ENCODE measurements around the gene APOBEC2. TPM values are rescaled to one million over a fixed set of nuclear protein-coding genes. Genes with fewer than 3 reads are reported as not detected.

The APOBEC2 gene
- total and polyA plus RNA-seq, 2 of the 13 experiments (the other 11 are each of a cell fraction or from before 2014, with no cell fraction given) = 0.09 TPM; not detected in 1

GRCh38 chr6:41022294-41022693 lies 30.7 kb upstream of the APOBEC2 start:
- in situ Hi-C loops (cut with HindIII; ENCODE audit: extremely low pct_ligation_motif_present, low pct_unique_long_range_greater_than_20kb) (loop anchor here (5.0 kb wide), 1 partner anchor 125 kb away; no protein-coding TSS in a partner anchor), intact Hi-C loops (cut with micrococcal nuclease; ENCODE audit: unreplicated experiment) (no loop called here)
- no peaks in the 10 kb centered on the region for H3K79me2 ChIP-seq (ENCODE audit: insufficient read depth, low read length)
- no peaks in the 10 kb centered on the region for H3K27me3 ChIP-seq (ENCODE audit: control insufficient read depth in 1 of 2, insufficient read depth in 2 of 2, low read length in 2 of 2)
- H2AFZ ChIP-seq (ENCODE audit: low read length) = no peak overlapping the region
- no TSS peak for BruUV-seq (replicated peaks)
- H4K20me1 ChIP-seq (ENCODE audit: insufficient read depth, low read length) = no peaks in the 10 kb centered on the region
- DNase-seq (ENCODE audit: low spot score) = no peak
- H3K27ac ChIP-seq (ENCODE audit: extremely low read length, insufficient read depth, low read length) = no peak overlapping the region
- ChIA-PET CTCF (ENCODE audit: low intra/inter-chr PET ratio, low total read pairs) (interaction anchor here (1.3 to 1.5 kb wide), 2 partner anchors 16 to 23 kb away, joined by 3 to 5 read pairs; no protein-coding TSS in a partner anchor), POLR2A (no interaction called here)
- no peaks in the 10 kb centered on the region for H3K36me3 ChIP-seq (replicated peaks in 1 of 2; ENCODE audit: control insufficient read depth in 1 of 2, insufficient read depth in 2 of 2, low read length in 2 of 2)
- no peak for FAIRE-seq
- H3K4me3 ChIP-seq (replicated peaks in 1 of 3; ENCODE audit: insufficient read depth in 1 of 3, low read depth in 2 of 3, low read length in 3 of 3) = no peak overlapping the region
- peaks cover 8% of the 10 kb centered on the region for H3K4me1 ChIP-seq (ENCODE audit: insufficient read depth, low read length)
- no peak for TF ChIP-seq MAFK (conservative IDR thresholded peaks at IDR 0.05 in 1 of 2, IDR thresholded peaks at IDR 0.05 in 1 of 2; ENCODE audit: low read length in 2 of 2)
- H3K9ac ChIP-seq (ENCODE audit: insufficient read depth, low read depth, low read length) = no peak overlapping the region
- H3K4me2 ChIP-seq (ENCODE audit: low read depth, low read length) = no peak overlapping the region
- H3K9me3 ChIP-seq (ENCODE audit: low read length) = no peaks in the 10 kb centered on the region
- no peak for ATAC-seq

- Histone ChIP-seq H3K79me2 (ENCODE audit: insufficient read depth, low read length) (no peaks in the 10 kb centered on the region), H3K4me3 (replicated peaks in 1 of 3; ENCODE audit: insufficient read depth in 1 of 3, low read depth in 2 of 3, low read length in 3 of 3) (no peak overlapping the region), H3K27me3 (ENCODE audit: control insufficient read depth in 1 of 2, insufficient read depth in 2 of 2, low read length in 2 of 2) (no peaks in the 10 kb centered on the region), H3K4me1 (ENCODE audit: insufficient read depth, low read length) (peaks cover 16% of the 10 kb centered on the region), H3K4me2 (ENCODE audit: low read depth, low read length) (no peak overlapping the region), H4K20me1 (ENCODE audit: insufficient read depth, low read length) (no peaks in the 10 kb centered on the region), H3K9me3 (ENCODE audit: low read length) (no peaks in the 10 kb centered on the region), H3K36me3 (replicated peaks in 1 of 2; ENCODE audit: control insufficient read depth in 1 of 2, insufficient read depth in 2 of 2, low read length in 2 of 2) (no peaks in the 10 kb centered on the region), H3K9ac (ENCODE audit: insufficient read depth, low read depth, low read length) (no peak overlapping the region), H2AFZ (ENCODE audit: low read length) (no peak overlapping the region), H3K27ac (ENCODE audit: extremely low read length, insufficient read depth, low read length) (no peak overlapping the region)
- POLR2A ChIA-PET = no interaction called here
- no peak for DNase-seq (ENCODE audit: low spot score)
- ATAC-seq = no peak
- in situ Hi-C loops (cut with HindIII; ENCODE audit: extremely low pct_ligation_motif_present, low pct_unique_long_range_greater_than_20kb) (loop anchor here (5.0 kb wide), 1 partner anchor 126 kb away; no protein-coding TSS in a partner anchor), intact Hi-C loops (cut with micrococcal nuclease; ENCODE audit: unreplicated experiment) (no loop called here)
- WGBS (ENCODE audit: low lambda C conversion rate) = 92% methylated on average over 3 of the region's 3 CpGs
- FAIRE-seq = no peak
- no TSS peak for BruUV-seq (replicated peaks)
- CTCF ChIA-PET (ENCODE audit: low intra/inter-chr PET ratio, low total read pairs) = no interaction called here
- TF ChIP-seq ZNF616 (CRISPR knock-in tag; IDR thresholded peaks at IDR 0.05; ENCODE audit: low read depth) (no peak), ZNF12 (CRISPR knock-in tag; IDR thresholded peaks at IDR 0.05) (no peak), CCDC6 (CRISPR knock-in tag; IDR thresholded peaks at IDR 0.05) (no peak), RFXANK (CRISPR knock-in tag; IDR thresholded peaks at IDR 0.05) (no peak), U2AF1 (optimal IDR thresholded peaks at IDR 0.05; ENCODE audit: low read depth, low read length) (no peak), ZNF609 (CRISPR knock-in tag; IDR thresholded peaks at IDR 0.05; ENCODE audit: borderline replicate concordance) (no peak), BATF2 (CRISPR knock-in tag; IDR thresholded peaks at IDR 0.05) (no peak), NCOA5 (CRISPR knock-in tag; IDR thresholded peaks at IDR 0.05) (no peak), USF2 (IDR thresholded peaks at IDR 0.05; ENCODE audit: low read depth, low read length) (no peak), USF2 (CRISPR knock-in tag; IDR thresholded peaks at IDR 0.05; ENCODE audit: borderline replicate concordance) (no peak), NFE2 (CRISPR knock-in tag; IDR thresholded peaks at IDR 0.05) (no peak)
Measured at GRCh38 chr6:41023114-41023513, 29.9 kb upstream of the APOBEC2 start.
